Calu3 (cell line): ENCODE results near the gene TUBA1A. TPM values are rescaled to one million over a fixed set of nuclear protein-coding genes. Genes with fewer than 3 reads are reported as not detected.
"Not testable (repeated sequence)": the region's sequence is repeated elsewhere in the genome, so short reads cannot be mapped to it uniquely, and the experiment has no call there.

Experiments
- BruUV-seq: library from RNA; stranded (reverse); fragments of 400-500 nt; replicated peaks from 2 replicates; lab custom pipeline; 2021; lab: Mats Ljungman, UMichigan
- CTCF ChIA-PET: fragments of 300-600 bp; sonication (Branson Sonifier 250); formaldehyde crosslinking; loops from one replicate; lab custom pipeline; 2022; ENCODE audit warnings: antibody characterized with exemption; lab: Charles Lee
- DNase-seq: peaks from one replicate; pipeline ENCODE4 v3.0.0; 2022
- H3K27ac Mint-ChIP-seq: one replicate; pipeline ENCODE4 v1.8.0; 2022; ENCODE audit warnings: mixed read lengths; ENCODE audit not compliant: unreplicated experiment
- H3K27me3 Mint-ChIP-seq: one replicate; pipeline ENCODE4 v1.8.0; 2022; ENCODE audit warnings: mixed read lengths; ENCODE audit not compliant: unreplicated experiment
- H3K36me3 Mint-ChIP-seq: one replicate; pipeline ENCODE4 v1.8.0; 2022; ENCODE audit warnings: mild to moderate bottlenecking, moderate library complexity, mixed read lengths; ENCODE audit not compliant: insufficient read depth, unreplicated experiment
- H3K4me1 Mint-ChIP-seq: one replicate; pipeline ENCODE4 v1.8.0; 2022; ENCODE audit warnings: mild to moderate bottlenecking, low read depth, mixed read lengths; ENCODE audit not compliant: unreplicated experiment
- H3K4me3 Mint-ChIP-seq: one replicate; pipeline ENCODE4 v1.8.0; 2022; ENCODE audit warnings: mild to moderate bottlenecking, low read depth, moderate library complexity, mixed read lengths; ENCODE audit not compliant: unreplicated experiment
- H3K9me3 Mint-ChIP-seq: one replicate; pipeline ENCODE4 v1.8.0; 2022; ENCODE audit warnings: low read depth, mixed read lengths; ENCODE audit not compliant: unreplicated experiment
- CTCF ChIP-seq: fragments of 200-600 bp; IDR thresholded peaks from one replicate; pipeline ENCODE4 v1.8.0; 2022; ENCODE audit warnings: antibody characterized with exemption; ENCODE audit not compliant: unreplicated experiment
- intact Hi-C: fragments of 100-400 bp; cut with micrococcal nuclease; formaldehyde crosslinking; loops from one replicate; pipeline ENCODE4 v1.10.0; 2022; ENCODE audit not compliant: unreplicated experiment
- total RNA-seq: library from RNA; stranded (reverse); gene quantifications from 2 replicates; pipeline ENCODE4 v1.2.3, GENCODE V29; 2022

TUBA1A gene
- total RNA-seq, 1 experiment from 2014 or later = 9.2 TPM

GRCh38 chr12:49146406-49146805, 42.5 kb downstream of the TUBA1A start:
- Mint-ChIP-seq H3K27ac (no peak overlapping the region), H3K4me3 (no peak overlapping the region), H3K27me3 (no peaks in the 10 kb centered on the region), H3K36me3 (no peaks in the 10 kb centered on the region), H3K4me1 (no peaks in the 10 kb centered on the region), H3K9me3 (no peaks in the 10 kb centered on the region)
- intact Hi-C loops = no loop called here
- CTCF ChIA-PET = no interaction called here
- TF ChIP-seq CTCF = no peak
- no TSS peak for BruUV-seq
- no peak for DNase-seq

DNA sequence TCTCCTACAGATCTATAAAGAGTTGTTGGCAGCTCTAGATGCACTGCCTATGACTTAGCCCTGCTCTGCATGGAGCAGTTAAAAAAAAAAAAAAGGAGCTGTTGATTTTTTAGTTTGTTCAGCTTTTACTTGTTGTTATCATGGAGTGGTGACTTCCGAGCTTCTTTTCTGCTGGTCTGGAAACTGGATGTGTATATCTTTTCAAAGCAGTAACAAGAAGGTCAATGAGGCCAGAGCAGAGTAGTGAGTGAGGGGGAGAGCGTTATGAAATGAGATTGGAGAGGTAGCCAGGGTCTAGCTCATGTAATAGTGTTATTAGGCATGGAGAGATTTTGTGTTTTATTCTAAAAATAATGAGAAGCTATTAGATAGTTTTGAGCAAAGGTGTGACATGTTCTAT, 44.5 kb downstream of the TUBA1A start:
- no peak for TF ChIP-seq CTCF
- H3K27me3 Mint-ChIP-seq = no peaks in the 10 kb centered on the region
- CTCF ChIA-PET = no interaction called here
- BruUV-seq = no TSS peak
- H3K9me3 Mint-ChIP-seq = no peaks in the 10 kb centered on the region
- no peak overlapping the region for H3K4me3 Mint-ChIP-seq
- H3K27ac Mint-ChIP-seq = no peak overlapping the region
- no peak for DNase-seq
- intact Hi-C loops = no loop called here
- H3K4me1 Mint-ChIP-seq = no peaks in the 10 kb centered on the region
- no peaks in the 10 kb centered on the region for H3K36me3 Mint-ChIP-seq

DNA sequence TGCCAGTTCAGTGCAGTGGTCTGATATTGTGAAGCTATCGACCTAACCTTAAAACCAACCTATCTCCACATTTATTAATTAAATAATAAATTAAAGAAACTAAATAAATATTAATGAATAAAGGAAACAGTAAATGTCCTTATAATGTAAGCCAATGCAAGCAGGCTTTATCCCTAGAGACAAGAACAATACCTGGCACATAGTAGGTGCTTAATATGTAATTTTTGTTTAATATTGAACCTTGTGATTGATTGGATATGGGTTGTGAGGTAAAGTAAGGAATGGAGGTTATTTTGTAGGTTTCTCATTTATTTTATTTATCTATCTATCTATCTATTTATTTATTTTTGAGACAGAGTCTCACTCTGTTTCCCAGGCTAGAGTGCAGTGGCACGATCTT, 49.9 kb downstream of the TUBA1A start:
- CTCF ChIA-PET = no interaction called here

GRCh38 chr12:49138587-49138986, 50.3 kb downstream of the TUBA1A start:
- intact Hi-C loops = no loop called here
- H3K27me3 Mint-ChIP-seq = no peaks in the 10 kb centered on the region
- no peak overlapping the region for H3K4me3 Mint-ChIP-seq
- no peaks in the 10 kb centered on the region for H3K9me3 Mint-ChIP-seq
- CTCF ChIA-PET = no interaction called here
- no peak for DNase-seq
- BruUV-seq = no TSS peak
- H3K4me1 Mint-ChIP-seq = no peaks in the 10 kb centered on the region
- no peaks in the 10 kb centered on the region for H3K36me3 Mint-ChIP-seq
- H3K27ac Mint-ChIP-seq = no peak overlapping the region
- no peak for TF ChIP-seq CTCF

More for the DNA sequence above, 49.9 kb downstream of the TUBA1A start:
- no peak for DNase-seq
- H3K27ac Mint-ChIP-seq = no peak overlapping the region
- no peaks in the 10 kb centered on the region for H3K27me3 Mint-ChIP-seq
- TF ChIP-seq CTCF = no peak
- H3K36me3 Mint-ChIP-seq = no peaks in the 10 kb centered on the region
- no TSS peak for BruUV-seq
- no peak overlapping the region for H3K4me3 Mint-ChIP-seq
- H3K9me3 Mint-ChIP-seq = no peaks in the 10 kb centered on the region
- intact Hi-C loops = no loop called here
- H3K4me1 Mint-ChIP-seq = no peaks in the 10 kb centered on the region

- no peak for TF ChIP-seq CTCF
- no TSS peak for BruUV-seq
- no peak overlapping the region for H3K27ac Mint-ChIP-seq
- intact Hi-C loops = no loop called here
- no peak for DNase-seq
- H3K9me3 Mint-ChIP-seq = no peaks in the 10 kb centered on the region
- no peaks in the 10 kb centered on the region for H3K36me3 Mint-ChIP-seq
- no peak overlapping the region for H3K4me3 Mint-ChIP-seq
- CTCF ChIA-PET = no interaction called here
- H3K27me3 Mint-ChIP-seq = no peaks in the 10 kb centered on the region
- H3K4me1 Mint-ChIP-seq = no peaks in the 10 kb centered on the region
Measured at GRCh38 chr12:49137476-49137875, 51.4 kb downstream of the TUBA1A start.

DNA sequence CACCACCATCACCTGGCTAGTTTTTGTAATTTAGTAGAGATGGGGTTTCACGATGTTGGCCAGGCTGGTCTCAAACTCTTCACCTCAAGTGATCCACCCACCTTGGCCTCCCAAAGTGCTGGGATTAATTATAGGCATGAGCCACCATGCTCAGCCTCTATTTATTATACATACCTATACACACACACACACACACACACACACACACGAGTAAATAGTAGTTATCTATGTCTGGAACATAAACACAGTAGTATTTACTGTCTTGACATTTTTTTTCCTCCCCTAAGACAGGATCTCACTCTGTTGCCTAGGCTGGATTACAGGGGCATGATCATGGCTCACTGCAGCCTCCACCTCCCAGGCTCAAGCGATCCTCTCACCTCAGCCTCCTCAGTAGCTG, 51.9 kb downstream of the TUBA1A start:
- CTCF ChIA-PET, intact Hi-C loops, DNase-seq, H3K27ac Mint-ChIP-seq, BruUV-seq, H3K9me3 Mint-ChIP-seq, H3K4me3 Mint-ChIP-seq, H3K27me3 Mint-ChIP-seq, H3K4me1 Mint-ChIP-seq, H3K36me3 Mint-ChIP-seq: not testable (repeated sequence)
